Stomach (tissue), 4 donors: ENCODE measurements around the gene KMT5B.

Source experiments
- CTCF ChIP-seq, 7 experiments: fragments of 450-650 bp in 4 of 7; fragments of 200-600 bp in 3 of 7; sonication (generic) in 3 of 7; IDR thresholded peaks; one replicate each; pipeline ENCODE4 v1.5.1; 2016 to 2019; ENCODE audit warnings: antibody characterized with exemption in 7 of 7, control low read depth in 2 of 7, mild to moderate bottlenecking in 1 of 7
- POLR2AphosphoS5 ChIP-seq, 3 donors: sonication (generic); formaldehyde crosslinking; IDR thresholded peaks; one replicate each; pipeline ENCODE4 v1.6.1; 2016; ENCODE audit warnings: antibody characterized with exemption in 3 of 3

GRCh38 chr11:68164437-68164836, 48.7 kb downstream of the KMT5B start:
- no peak for TF ChIP-seq POLR2AphosphoS5 (IDR thresholded peaks at IDR 0.05)
- TF ChIP-seq CTCF (IDR thresholded peaks at IDR 0.05): no peak
